Activated naive CD8-positive, alpha-beta T cell treated with anti-CD3 and anti-CD28 coated beads, Interleukin-2, amount 10 ng/mL, durations not matched to agents 7 days and 5 days (primary cell): ENCODE results near the gene MACROD2. TPM values are rescaled to one million over a fixed set of nuclear protein-coding genes. Genes with fewer than 3 reads are reported as not detected.

Experiments used
- ATAC-seq: fragments of 150-1000 bp; cut with Tn5 transposase; one replicate; pipeline ENCODE4 v1.10.0; 2021; ENCODE audit warnings: low read depth, moderate library complexity
- POLR2A ChIA-PET: fragments of 350-600 bp; sonication (Branson Sonifier 250); formaldehyde crosslinking; loops from one replicate; lab custom pipeline; 2021; ENCODE audit warnings: antibody characterized with exemption; lab: Charles Lee
- DNase-seq: peaks from one replicate; pipeline ENCODE4 v3.0.0; 2021
- H3K27ac Mint-ChIP-seq: one replicate; pipeline ENCODE4 v1.8.0; 2022; ENCODE audit warnings: mild to moderate bottlenecking, mixed read lengths
- H3K27me3 Mint-ChIP-seq: one replicate; pipeline ENCODE4 v1.8.0; 2022; ENCODE audit warnings: mild to moderate bottlenecking, moderate library complexity, mixed read lengths
- H3K36me3 Mint-ChIP-seq: one replicate; pipeline ENCODE4 v1.8.0; 2021; ENCODE audit warnings: mild to moderate bottlenecking, mixed read lengths
- H3K4me1 Mint-ChIP-seq: one replicate; pipeline ENCODE4 v1.8.0; 2021; ENCODE audit warnings: mixed read lengths
- H3K4me3 Mint-ChIP-seq: one replicate; pipeline ENCODE4 v1.8.0; 2022; ENCODE audit warnings: mild to moderate bottlenecking, moderate library complexity, mixed read lengths
- H3K9me3 Mint-ChIP-seq: one replicate; pipeline ENCODE4 v1.8.0; 2021; ENCODE audit warnings: mixed read lengths
- total RNA-seq, 2 experiments: library from RNA; stranded (reverse); gene quantifications; one replicate each; pipeline ENCODE4 v1.2.3, GENCODE V29; 2021

Gene MACROD2
- total RNA-seq, 2 experiments from 2014 or later = not detected

DNA sequence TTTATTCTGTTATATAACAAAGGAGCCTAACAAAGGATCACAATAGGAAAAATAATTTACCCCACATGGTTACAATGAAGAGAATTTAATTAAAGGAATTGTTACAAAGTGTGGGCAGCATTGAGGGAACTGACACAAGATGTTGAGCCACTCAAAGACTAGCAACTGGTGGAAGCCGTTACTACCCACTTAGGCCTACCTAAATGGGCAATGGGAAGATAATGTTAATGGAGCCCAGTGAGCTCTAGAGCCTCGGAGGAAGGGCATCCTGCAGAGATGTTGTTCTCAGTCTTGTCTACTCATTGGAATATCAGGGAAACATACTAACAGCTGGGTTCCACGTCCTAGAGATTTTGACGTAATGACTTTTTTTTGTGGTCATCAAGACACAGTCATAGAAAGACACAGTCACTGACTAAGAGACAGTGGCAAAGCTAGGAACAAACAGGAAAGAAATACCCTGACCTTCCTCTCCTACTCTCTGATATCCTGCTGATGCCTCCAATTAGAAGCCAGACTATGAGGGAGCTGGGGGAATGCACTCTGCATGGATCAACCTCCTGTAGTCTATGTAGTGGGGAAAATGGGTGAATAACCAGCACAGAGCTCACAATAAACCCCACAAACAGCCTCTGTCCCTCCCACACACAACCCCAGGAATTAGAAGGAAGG, 865.8 kb downstream of the MACROD2 start:
- Mint-ChIP-seq H3K4me3 (no peak overlapping the region), H3K4me1 (no peaks in the 10 kb centered on the region), H3K9me3 (no peaks in the 10 kb centered on the region), H3K36me3 (no peaks in the 10 kb centered on the region), H3K27me3 (no peaks in the 10 kb centered on the region), H3K27ac (no peak overlapping the region)
- POLR2A ChIA-PET = no interaction called here
- DNase-seq = no peak
- no peak for ATAC-seq

DNA sequence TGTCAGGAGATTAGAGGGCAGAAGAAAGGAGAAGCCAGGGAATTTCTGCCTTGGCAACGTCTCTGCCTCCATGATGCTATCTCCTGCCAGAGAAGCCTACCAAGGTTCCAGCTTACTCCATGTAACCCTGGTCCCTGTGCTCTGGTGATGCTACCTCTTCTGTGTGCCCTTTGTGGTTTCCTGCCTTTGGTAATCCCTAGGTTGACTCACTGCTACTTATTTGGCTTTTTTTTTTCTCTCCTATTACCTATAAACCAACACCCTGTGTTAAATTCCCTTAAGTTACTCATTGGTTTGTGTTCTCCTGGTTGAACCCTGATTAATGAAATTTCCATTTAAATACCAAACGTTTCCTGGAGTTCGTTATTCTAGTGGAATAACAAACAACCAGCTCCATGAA, 869.9 kb downstream of the MACROD2 start:
- Mint-ChIP-seq H3K27me3 (no peaks in the 10 kb centered on the region), H3K36me3 (no peaks in the 10 kb centered on the region), H3K9me3 (peaks cover 6% of the 10 kb centered on the region), H3K27ac (no peak overlapping the region), H3K4me1 (no peaks in the 10 kb centered on the region), H3K4me3 (no peak overlapping the region)
- DNase-seq (no peak), ATAC-seq (no peak)
- POLR2A ChIA-PET = no interaction called here

DNA sequence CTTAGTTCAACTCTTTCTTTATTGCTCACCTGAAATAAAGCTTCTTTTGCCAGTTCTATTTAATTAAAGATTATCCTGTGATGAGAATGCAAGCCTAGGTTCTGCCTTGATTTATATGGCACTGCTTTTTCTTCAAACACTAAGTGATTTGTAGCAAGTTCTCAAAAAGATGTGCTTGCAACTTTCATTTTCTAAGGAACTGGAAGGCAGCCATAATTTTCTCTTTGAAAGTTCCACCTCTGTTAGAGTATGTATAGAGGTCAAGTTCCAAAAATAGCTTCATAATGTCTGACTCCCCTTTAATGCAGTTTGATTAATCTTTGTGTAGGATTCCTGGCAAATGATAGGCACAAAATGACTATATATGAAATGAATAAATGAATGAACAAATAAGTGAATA, 870.4 kb downstream of the MACROD2 start:
- Mint-ChIP-seq H3K9me3 (peaks cover 6% of the 10 kb centered on the region), H3K36me3 (no peaks in the 10 kb centered on the region), H3K4me1 (no peaks in the 10 kb centered on the region), H3K27me3 (no peaks in the 10 kb centered on the region), H3K4me3 (no peak overlapping the region), H3K27ac (no peak overlapping the region)
- ATAC-seq (no peak), DNase-seq (no peak)
- POLR2A ChIA-PET = no interaction called here

GRCh38 chr20:14866841-14867514, 871.7 kb downstream of the MACROD2 start:
- no peaks in the 10 kb centered on the region for H3K27me3 Mint-ChIP-seq
- no peak overlapping the region for H3K27ac Mint-ChIP-seq
- POLR2A ChIA-PET = no interaction called here
- peaks cover 6% of the 10 kb centered on the region for H3K9me3 Mint-ChIP-seq
- no peak overlapping the region for H3K4me3 Mint-ChIP-seq
- H3K36me3 Mint-ChIP-seq = no peaks in the 10 kb centered on the region
- DNase-seq (no peak), ATAC-seq (no peak)
- H3K4me1 Mint-ChIP-seq = no peaks in the 10 kb centered on the region

DNA sequence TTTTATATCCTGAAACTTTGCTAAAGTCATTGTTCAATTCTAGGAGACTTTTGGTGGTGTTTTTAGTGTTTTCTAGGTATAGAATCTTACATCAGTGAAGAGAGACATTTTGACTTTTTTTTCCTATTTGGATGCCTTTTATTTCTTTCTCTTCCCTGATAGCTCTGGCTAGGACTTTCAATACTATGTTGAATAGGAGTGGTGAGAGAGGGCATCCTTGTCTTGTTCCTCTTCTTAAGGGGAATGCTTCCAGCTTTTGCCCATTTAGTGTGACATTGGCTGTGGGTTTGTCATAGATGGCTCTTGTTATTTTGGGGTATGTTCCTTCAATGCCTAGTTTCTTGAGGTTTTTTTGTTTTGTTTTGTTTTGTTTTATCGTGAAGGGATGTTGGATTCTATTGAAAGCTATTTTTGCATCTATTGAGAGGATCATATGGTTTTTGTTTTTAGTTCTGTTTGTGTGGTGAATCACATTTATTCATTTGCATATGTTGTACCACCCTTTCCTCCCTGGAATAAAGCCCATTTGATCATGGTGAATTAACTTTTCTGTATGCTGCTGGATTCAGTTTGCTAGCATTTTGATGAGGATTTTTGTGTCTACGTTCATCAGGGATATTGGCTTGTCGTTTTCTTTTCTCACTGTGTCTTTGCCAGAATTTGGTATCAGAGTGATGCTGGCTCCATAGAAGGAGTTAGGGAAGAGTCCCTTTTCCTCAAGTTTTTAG, 882.1 kb downstream of the MACROD2 start:
- Mint-ChIP-seq H3K4me3 (no peak overlapping the region), H3K9me3 (peaks cover 2% of the 10 kb centered on the region), H3K27me3 (no peaks in the 10 kb centered on the region), H3K27ac (no peak overlapping the region), H3K4me1 (no peaks in the 10 kb centered on the region), H3K36me3 (no peaks in the 10 kb centered on the region)
- DNase-seq (no peak), ATAC-seq (no peak)
- POLR2A ChIA-PET = no interaction called here

- no peaks in the 10 kb centered on the region for H3K27me3 Mint-ChIP-seq
- H3K4me3 Mint-ChIP-seq = no peak overlapping the region
These were observed 883.3 kb downstream of the MACROD2 start for GRCh38 chr20:14878676-14879019.

DNA sequence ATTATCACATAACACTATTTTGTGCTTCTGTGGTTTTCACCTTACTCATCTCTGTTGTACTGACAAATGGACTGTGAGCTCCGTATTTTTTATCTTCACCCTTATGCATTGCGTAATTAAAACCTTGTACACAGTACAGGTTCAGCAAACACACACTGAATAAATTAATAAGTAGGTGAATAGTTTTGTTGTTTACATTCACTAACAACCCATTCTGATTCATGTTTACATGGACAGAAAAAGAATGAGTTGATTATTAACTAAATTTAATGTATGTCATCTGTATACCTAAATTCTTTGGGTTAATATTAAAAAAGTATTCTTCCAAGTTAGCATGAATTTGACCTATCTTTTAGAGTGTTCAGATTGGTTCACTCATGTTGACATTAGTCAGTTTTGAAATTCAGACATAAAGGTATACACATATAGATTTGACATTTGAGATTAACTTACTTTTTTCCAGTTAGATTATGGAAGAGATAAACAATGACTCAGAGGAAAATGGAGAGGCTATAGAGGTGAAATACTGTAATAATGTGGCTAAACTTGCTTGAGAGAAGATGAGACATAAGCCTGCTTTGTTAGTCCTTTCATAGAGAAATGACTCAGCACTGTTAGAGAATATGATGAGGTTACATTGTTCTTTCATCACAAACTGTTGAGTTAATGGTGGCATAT, 883.8 kb downstream of the MACROD2 start:
- ATAC-seq = no peak
- peaks cover 2% of the 10 kb centered on the region for H3K9me3 Mint-ChIP-seq
- no peak for DNase-seq
- no peaks in the 10 kb centered on the region for H3K4me1 Mint-ChIP-seq
- H3K36me3 Mint-ChIP-seq = no peaks in the 10 kb centered on the region
- H3K27me3 Mint-ChIP-seq = no peaks in the 10 kb centered on the region
- H3K27ac Mint-ChIP-seq = no peak overlapping the region
- H3K4me3 Mint-ChIP-seq = no peak overlapping the region
- POLR2A ChIA-PET = no interaction called here

More at GRCh38 chr20:14878676-14879019, 883.3 kb downstream of the MACROD2 start:
- POLR2A ChIA-PET = no interaction called here
- H3K9me3 Mint-ChIP-seq = peaks cover 2% of the 10 kb centered on the region
- no peaks in the 10 kb centered on the region for H3K36me3 Mint-ChIP-seq
- ATAC-seq = no peak
- H3K27ac Mint-ChIP-seq = no peak overlapping the region
- no peaks in the 10 kb centered on the region for H3K4me1 Mint-ChIP-seq
- DNase-seq = no peak

- Mint-ChIP-seq H3K9me3 (peaks cover 2% of the 10 kb centered on the region), H3K36me3 (no peaks in the 10 kb centered on the region), H3K4me1 (no peaks in the 10 kb centered on the region), H3K27me3 (no peaks in the 10 kb centered on the region), H3K27ac (no peak overlapping the region), H3K4me3 (no peak overlapping the region)
- ATAC-seq (no peak), DNase-seq (no peak)
- POLR2A ChIA-PET = no interaction called here
These were observed 884.5 kb downstream of the MACROD2 start for GRCh38 chr20:14879839-14880238.

DNA sequence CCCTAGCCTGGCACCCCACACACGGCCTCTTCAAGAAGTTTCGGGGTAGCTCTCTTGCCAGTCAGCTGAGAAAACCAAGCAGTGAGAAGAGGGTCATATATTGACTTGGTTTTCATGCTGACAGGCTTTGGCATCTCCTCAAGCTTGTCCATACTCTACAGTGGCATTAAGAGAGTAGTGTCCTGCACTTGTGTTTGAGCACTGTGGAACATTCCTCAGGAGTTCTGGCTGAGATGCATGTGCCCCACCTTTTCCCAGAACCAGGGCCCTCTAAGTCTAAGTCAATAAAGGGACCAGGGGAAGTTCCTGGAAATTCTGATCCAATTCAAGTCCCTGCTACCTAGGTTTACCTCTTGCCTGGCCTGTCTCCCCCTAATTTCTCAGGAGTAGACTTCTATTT, 886.2 kb downstream of the MACROD2 start:
- no peaks in the 10 kb centered on the region for H3K27me3 Mint-ChIP-seq
- H3K4me1 Mint-ChIP-seq = no peaks in the 10 kb centered on the region
- DNase-seq (no peak), ATAC-seq (no peak)
- H3K4me3 Mint-ChIP-seq = no peak overlapping the region
- POLR2A ChIA-PET = no interaction called here
- peaks cover 2% of the 10 kb centered on the region for H3K9me3 Mint-ChIP-seq
- no peak overlapping the region for H3K27ac Mint-ChIP-seq
- no peaks in the 10 kb centered on the region for H3K36me3 Mint-ChIP-seq

- POLR2A ChIA-PET = no interaction called here
- ATAC-seq = no peak
- Mint-ChIP-seq H3K4me1 (no peaks in the 10 kb centered on the region), H3K4me3 (no peak overlapping the region), H3K27me3 (no peaks in the 10 kb centered on the region), H3K27ac (no peak overlapping the region), H3K9me3 (peaks cover 3% of the 10 kb centered on the region), H3K36me3 (no peaks in the 10 kb centered on the region)
- DNase-seq = no peak
These were observed 886.8 kb downstream of the MACROD2 start for GRCh38 chr20:14882157-14882556.

GRCh38 chr20:14882846-14883245, 887.5 kb downstream of the MACROD2 start:
- no peak for ATAC-seq
- no peak overlapping the region for H3K4me3 Mint-ChIP-seq
- POLR2A ChIA-PET = no interaction called here
- no peak for DNase-seq
- H3K36me3 Mint-ChIP-seq = no peaks in the 10 kb centered on the region
- peaks cover 1% of the 10 kb centered on the region for H3K9me3 Mint-ChIP-seq
- H3K4me1 Mint-ChIP-seq = no peaks in the 10 kb centered on the region
- no peaks in the 10 kb centered on the region for H3K27me3 Mint-ChIP-seq
- H3K27ac Mint-ChIP-seq = no peak overlapping the region

DNA sequence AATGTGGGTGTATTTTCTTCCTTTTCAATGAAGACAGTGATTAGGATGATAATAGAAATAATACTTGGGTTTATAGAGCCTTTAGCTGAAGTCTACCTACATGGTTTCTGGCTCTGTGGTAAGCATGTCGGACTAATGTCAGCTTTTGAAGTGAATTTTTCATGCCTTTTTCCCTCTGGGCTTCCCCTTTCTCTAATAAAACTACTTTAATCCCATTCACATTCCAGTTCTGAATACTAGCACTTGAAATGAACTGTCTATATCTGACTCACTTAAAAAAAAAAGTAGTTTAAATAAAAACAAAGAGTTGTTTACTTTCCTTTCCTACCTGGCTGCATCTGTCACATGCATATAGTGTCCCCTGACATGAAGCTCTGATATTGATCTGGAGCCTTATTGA, 888.0 kb downstream of the MACROD2 start:
- no peak for ATAC-seq
- peaks cover 1% of the 10 kb centered on the region for H3K9me3 Mint-ChIP-seq
- H3K27ac Mint-ChIP-seq = no peak overlapping the region
- H3K4me3 Mint-ChIP-seq = no peak overlapping the region
- H3K36me3 Mint-ChIP-seq = no peaks in the 10 kb centered on the region
- no peaks in the 10 kb centered on the region for H3K27me3 Mint-ChIP-seq
- no peaks in the 10 kb centered on the region for H3K4me1 Mint-ChIP-seq
- DNase-seq = no peak
- POLR2A ChIA-PET = no interaction called here

- no peak overlapping the region for H3K4me3 Mint-ChIP-seq
- DNase-seq (no peak), ATAC-seq (no peak)
- no peaks in the 10 kb centered on the region for H3K4me1 Mint-ChIP-seq
- POLR2A ChIA-PET = no interaction called here
- H3K27me3 Mint-ChIP-seq = no peaks in the 10 kb centered on the region
- H3K9me3 Mint-ChIP-seq = peaks cover 6% of the 10 kb centered on the region
- no peak overlapping the region for H3K27ac Mint-ChIP-seq
- no peaks in the 10 kb centered on the region for H3K36me3 Mint-ChIP-seq
These were observed 890.3 kb downstream of the MACROD2 start for GRCh38 chr20:14885661-14886060.
